ENCODE measurements around the gene LGALS3. TPM values are rescaled to one million over a fixed set of nuclear protein-coding genes. Genes with fewer than 3 reads are reported as not detected.
A peak's percentile ranks its signal among the peaks of the same experiment; 100 is the strongest.

Gene LGALS3
- total RNA-seq, 1 donor from 2014 or later = 528 TPM

- Histone ChIP-seq H3K36me3 (no peaks in the 10 kb centered on the region), H3K27ac (peak overlapping the region; percentile 41), H3K9me3 (no peaks in the 10 kb centered on the region), H3K4me3 (no peak overlapping the region), H3K4me1 (peaks cover 33% of the 10 kb centered on the region), H3K27me3 (ENCODE audit: low read depth) (no peaks in the 10 kb centered on the region)
- intact Hi-C loops (cut with DNase I) = no loop called here
- DNase-seq (no peak), ATAC-seq (no peak)
- no peak for TF ChIP-seq CTCF (IDR thresholded peaks at IDR 0.05)
These were observed 13.2 kb upstream of the LGALS3 start for GRCh38 chr14:55115861-55116245.

GRCh38 chr14:55116246-55117030 is 12.6 kb upstream of the LGALS3 start:
- H3K36me3 ChIP-seq = no peaks in the 10 kb centered on the region
- DNase-seq (no peak), ATAC-seq (peak; percentile 34 to 53)
- intact Hi-C loops (cut with DNase I) = no loop called here
- no peaks in the 10 kb centered on the region for H3K9me3 ChIP-seq
- peak overlapping the region; percentile 41 for H3K27ac ChIP-seq
- TF ChIP-seq CTCF (IDR thresholded peaks at IDR 0.05) = no peak
- no peak overlapping the region for H3K4me3 ChIP-seq
- H3K4me1 ChIP-seq = peaks cover 39% of the 10 kb centered on the region
- H3K27me3 ChIP-seq (ENCODE audit: low read depth) = no peaks in the 10 kb centered on the region

- no peaks in the 10 kb centered on the region for H3K9me3 ChIP-seq
- H3K27ac ChIP-seq = peak overlapping the region; percentile 72
- no peak for DNase-seq
- peaks cover 51% of the 10 kb centered on the region for H3K4me1 ChIP-seq
- ATAC-seq = peak in 1 of 2 donors; percentile 59
- no peak overlapping the region for H3K4me3 ChIP-seq
- intact Hi-C loops (cut with DNase I) = no loop called here
- H3K27me3 ChIP-seq (ENCODE audit: low read depth) = no peaks in the 10 kb centered on the region
- no peaks in the 10 kb centered on the region for H3K36me3 ChIP-seq
- TF ChIP-seq CTCF (IDR thresholded peaks at IDR 0.05) = no peak
These were observed 11.1 kb upstream of the LGALS3 start for GRCh38 chr14:55117803-55118441.

- intact Hi-C loops (cut with DNase I) = no loop called here
- DNase-seq (no peak), ATAC-seq (no peak)
- H3K9me3 ChIP-seq = no peaks in the 10 kb centered on the region
- peak overlapping the region; percentile 72 for H3K27ac ChIP-seq
- peaks cover 58% of the 10 kb centered on the region for H3K4me1 ChIP-seq
- H3K4me3 ChIP-seq = no peak overlapping the region
- H3K36me3 ChIP-seq = no peaks in the 10 kb centered on the region
- no peak for TF ChIP-seq CTCF (IDR thresholded peaks at IDR 0.05)
- H3K27me3 ChIP-seq (ENCODE audit: low read depth) = no peaks in the 10 kb centered on the region
These were observed 10.3 kb upstream of the LGALS3 start for GRCh38 chr14:55118761-55119160.

GRCh38 chr14:55120571-55121495 is 8.2 kb upstream of the LGALS3 start:
- no peak for TF ChIP-seq CTCF (IDR thresholded peaks at IDR 0.05)
- H3K36me3 ChIP-seq = no peaks in the 10 kb centered on the region
- H3K4me3 ChIP-seq = no peak overlapping the region
- DNase-seq = peak; percentile 60
- peaks cover 76% of the 10 kb centered on the region for H3K4me1 ChIP-seq
- H3K27me3 ChIP-seq (ENCODE audit: low read depth) = no peaks in the 10 kb centered on the region
- no peaks in the 10 kb centered on the region for H3K9me3 ChIP-seq
- peak; percentile 44 to 45 for ATAC-seq
- intact Hi-C loops (cut with DNase I) = no loop called here
- peak overlapping the region; percentile 13 for H3K27ac ChIP-seq

All from lower lobe of right lung (tissue), 2 donors.